Measurements from ENCODE around the gene CPT2. TPM values are rescaled to one million over a fixed set of nuclear protein-coding genes. Genes with fewer than 3 reads are reported as not detected.

Gene CPT2
- total and polyA plus RNA-seq, 2 of the 13 experiments (the other 11 are each of a cell fraction or from before 2014, with no cell fraction given), result 12.6 to 14.6 TPM

DNA sequence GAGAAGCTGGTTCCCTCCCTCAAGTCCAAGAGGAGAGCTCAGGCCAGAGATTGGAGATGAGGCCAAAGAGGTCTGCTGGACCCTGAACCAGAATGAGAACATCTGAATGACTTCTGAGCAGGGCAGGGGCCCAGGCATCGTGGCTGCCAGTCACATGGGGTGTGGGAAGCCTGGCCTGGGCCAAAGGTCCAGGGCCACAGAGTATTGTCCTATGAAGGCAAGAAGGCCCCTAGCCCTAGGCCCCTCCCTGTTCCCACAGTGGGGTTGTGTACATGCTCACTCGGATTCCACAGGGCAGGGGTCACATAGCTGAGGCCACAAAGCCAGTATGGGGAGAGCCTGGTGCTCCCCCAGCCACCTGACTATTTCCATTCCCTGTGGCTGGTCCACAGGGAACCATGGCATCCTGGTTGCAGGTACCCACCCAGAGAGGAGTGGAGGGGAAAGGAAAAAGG lies 35.7 kb upstream of the CPT2 start (continued):
- TF ChIP-seq, protein P1, sequence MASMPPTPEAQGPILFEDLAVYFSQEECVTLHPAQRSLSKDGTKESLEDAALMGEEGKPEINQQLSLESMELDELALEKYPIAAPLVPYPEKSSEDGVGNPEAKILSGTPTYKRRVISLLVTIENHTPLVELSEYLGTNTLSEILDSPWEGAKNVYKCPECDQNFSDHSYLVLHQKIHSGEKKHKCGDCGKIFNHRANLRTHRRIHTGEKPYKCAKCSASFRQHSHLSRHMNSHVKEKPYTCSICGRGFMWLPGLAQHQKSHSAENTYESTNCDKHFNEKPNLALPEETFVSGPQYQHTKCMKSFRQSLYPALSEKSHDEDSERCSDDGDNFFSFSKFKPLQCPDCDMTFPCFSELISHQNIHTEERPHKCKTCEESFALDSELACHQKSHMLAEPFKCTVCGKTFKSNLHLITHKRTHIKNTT (CRISPR knock-in tag; IDR thresholded peaks at IDR 0.05), result no peak
- TF ChIP-seq, protein P2, sequence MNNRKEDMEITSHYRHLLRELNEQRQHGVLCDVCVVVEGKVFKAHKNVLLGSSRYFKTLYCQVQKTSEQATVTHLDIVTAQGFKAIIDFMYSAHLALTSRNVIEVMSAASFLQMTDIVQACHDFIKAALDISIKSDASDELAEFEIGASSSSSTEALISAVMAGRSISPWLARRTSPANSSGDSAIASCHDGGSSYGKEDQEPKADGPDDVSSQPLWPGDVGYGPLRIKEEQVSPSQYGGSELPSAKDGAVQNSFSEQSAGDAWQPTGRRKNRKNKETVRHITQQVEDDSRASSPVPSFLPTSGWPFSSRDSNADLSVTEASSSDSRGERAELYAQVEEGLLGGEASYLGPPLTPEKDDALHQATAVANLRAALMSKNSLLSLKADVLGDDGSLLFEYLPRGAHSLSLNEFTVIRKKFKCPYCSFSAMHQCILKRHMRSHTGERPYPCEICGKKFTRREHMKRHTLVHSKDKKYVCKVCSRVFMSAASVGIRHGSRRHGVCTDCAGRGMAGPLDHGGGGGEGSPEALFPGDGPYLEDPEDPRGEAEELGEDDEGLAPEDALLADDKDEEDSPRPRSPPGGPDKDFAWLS (CRISPR knock-in tag; IDR thresholded peaks at IDR 0.05; ENCODE audit: borderline replicate concordance), result 0 out of 2 replicates have a peak, but pooled peaks have one; percentile 42
- TF ChIP-seq ZNF326 (CRISPR knock-in tag; IDR thresholded peaks at IDR 0.05; ENCODE audit: borderline replicate concordance) (no peak), POLR2G (IDR thresholded peaks at IDR 0.05; ENCODE audit: low read depth, low read length) (no peak), ZNF34 (CRISPR knock-in tag; IDR thresholded peaks at IDR 0.05; ENCODE audit: borderline replicate concordance) (no peak), ZNF484 (CRISPR knock-in tag; IDR thresholded peaks at IDR 0.05; ENCODE audit: borderline replicate concordance, low read depth) (no peak), ETV5 (CRISPR knock-in tag; IDR thresholded peaks at IDR 0.05; ENCODE audit: borderline replicate concordance) (peak; percentile 69; the same call in 1 of the 2 replicates), ZNF205 (CRISPR knock-in tag; IDR thresholded peaks at IDR 0.05) (peak; percentile 80), U2AF1 (optimal IDR thresholded peaks at IDR 0.05; ENCODE audit: low read depth, low read length) (peak; percentile 64), ZNF44 (CRISPR knock-in tag; IDR thresholded peaks at IDR 0.05) (no peak), ZNF674 (CRISPR knock-in tag; IDR thresholded peaks at IDR 0.05; ENCODE audit: low read depth) (no peak), NR2F1 (CRISPR knock-in tag; IDR thresholded peaks at IDR 0.05) (peak; percentile 99), SP2 (CRISPR knock-in tag; IDR thresholded peaks at IDR 0.05) (no peak), ZNF772 (CRISPR knock-in tag; IDR thresholded peaks at IDR 0.05) (peak; percentile 97), XBP1 (CRISPR knock-in tag; IDR thresholded peaks at IDR 0.05) (no peak), POGZ (CRISPR knock-in tag; IDR thresholded peaks at IDR 0.05) (peak; percentile 99)
- TF ChIP-seq, protein P3, sequence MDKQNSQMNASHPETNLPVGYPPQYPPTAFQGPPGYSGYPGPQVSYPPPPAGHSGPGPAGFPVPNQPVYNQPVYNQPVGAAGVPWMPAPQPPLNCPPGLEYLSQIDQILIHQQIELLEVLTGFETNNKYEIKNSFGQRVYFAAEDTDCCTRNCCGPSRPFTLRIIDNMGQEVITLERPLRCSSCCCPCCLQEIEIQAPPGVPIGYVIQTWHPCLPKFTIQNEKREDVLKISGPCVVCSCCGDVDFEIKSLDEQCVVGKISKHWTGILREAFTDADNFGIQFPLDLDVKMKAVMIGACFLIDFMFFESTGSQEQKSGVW (CRISPR knock-in tag; IDR thresholded peaks at IDR 0.05; ENCODE audit: borderline replicate concordance), result no peak
- TF ChIP-seq, protein P4, sequence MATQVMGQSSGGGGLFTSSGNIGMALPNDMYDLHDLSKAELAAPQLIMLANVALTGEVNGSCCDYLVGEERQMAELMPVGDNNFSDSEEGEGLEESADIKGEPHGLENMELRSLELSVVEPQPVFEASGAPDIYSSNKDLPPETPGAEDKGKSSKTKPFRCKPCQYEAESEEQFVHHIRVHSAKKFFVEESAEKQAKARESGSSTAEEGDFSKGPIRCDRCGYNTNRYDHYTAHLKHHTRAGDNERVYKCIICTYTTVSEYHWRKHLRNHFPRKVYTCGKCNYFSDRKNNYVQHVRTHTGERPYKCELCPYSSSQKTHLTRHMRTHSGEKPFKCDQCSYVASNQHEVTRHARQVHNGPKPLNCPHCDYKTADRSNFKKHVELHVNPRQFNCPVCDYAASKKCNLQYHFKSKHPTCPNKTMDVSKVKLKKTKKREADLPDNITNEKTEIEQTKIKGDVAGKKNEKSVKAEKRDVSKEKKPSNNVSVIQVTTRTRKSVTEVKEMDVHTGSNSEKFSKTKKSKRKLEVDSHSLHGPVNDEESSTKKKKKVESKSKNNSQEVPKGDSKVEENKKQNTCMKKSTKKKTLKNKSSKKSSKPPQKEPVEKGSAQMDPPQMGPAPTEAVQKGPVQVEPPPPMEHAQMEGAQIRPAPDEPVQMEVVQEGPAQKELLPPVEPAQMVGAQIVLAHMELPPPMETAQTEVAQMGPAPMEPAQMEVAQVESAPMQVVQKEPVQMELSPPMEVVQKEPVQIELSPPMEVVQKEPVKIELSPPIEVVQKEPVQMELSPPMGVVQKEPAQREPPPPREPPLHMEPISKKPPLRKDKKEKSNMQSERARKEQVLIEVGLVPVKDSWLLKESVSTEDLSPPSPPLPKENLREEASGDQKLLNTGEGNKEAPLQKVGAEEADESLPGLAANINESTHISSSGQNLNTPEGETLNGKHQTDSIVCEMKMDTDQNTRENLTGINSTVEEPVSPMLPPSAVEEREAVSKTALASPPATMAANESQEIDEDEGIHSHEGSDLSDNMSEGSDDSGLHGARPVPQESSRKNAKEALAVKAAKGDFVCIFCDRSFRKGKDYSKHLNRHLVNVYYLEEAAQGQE (IDR thresholded peaks at IDR 0.05; ENCODE audit: borderline replicate concordance in 1 of 2, low read depth in 1 of 2, low read length in 2 of 2), result peak in 1 of 2 experiments; percentile 66; a peak in 1 of 4 replicates
- TF ChIP-seq, protein P5, sequence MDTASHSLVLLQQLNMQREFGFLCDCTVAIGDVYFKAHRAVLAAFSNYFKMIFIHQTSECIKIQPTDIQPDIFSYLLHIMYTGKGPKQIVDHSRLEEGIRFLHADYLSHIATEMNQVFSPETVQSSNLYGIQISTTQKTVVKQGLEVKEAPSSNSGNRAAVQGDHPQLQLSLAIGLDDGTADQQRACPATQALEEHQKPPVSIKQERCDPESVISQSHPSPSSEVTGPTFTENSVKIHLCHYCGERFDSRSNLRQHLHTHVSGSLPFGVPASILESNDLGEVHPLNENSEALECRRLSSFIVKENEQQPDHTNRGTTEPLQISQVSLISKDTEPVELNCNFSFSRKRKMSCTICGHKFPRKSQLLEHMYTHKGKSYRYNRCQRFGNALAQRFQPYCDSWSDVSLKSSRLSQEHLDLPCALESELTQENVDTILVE (CRISPR knock-in tag; IDR thresholded peaks at IDR 0.05), result no peak
- TF ChIP-seq, protein P6, sequence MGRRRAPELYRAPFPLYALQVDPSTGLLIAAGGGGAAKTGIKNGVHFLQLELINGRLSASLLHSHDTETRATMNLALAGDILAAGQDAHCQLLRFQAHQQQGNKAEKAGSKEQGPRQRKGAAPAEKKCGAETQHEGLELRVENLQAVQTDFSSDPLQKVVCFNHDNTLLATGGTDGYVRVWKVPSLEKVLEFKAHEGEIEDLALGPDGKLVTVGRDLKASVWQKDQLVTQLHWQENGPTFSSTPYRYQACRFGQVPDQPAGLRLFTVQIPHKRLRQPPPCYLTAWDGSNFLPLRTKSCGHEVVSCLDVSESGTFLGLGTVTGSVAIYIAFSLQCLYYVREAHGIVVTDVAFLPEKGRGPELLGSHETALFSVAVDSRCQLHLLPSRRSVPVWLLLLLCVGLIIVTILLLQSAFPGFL (CRISPR knock-in tag; IDR thresholded peaks at IDR 0.05), result no peak
